ENCODE measurements around the gene ANTXR2.

GRCh38 chr4:79993476-79993875, 79.6 kb downstream of the ANTXR2 start:
- TF ChIP-seq POLR2A (IDR thresholded peaks at IDR 0.05; ENCODE audit: low read depth, low read length), result no peak
- no peak for TF ChIP-seq POLR2AphosphoS5 (IDR thresholded peaks at IDR 0.05; ENCODE audit: low read depth, low read length)

All from GM12892 (cell line).